Spleen (tissue), 11 donors: ENCODE measurements around the gene SLC1A3. TPM values are rescaled to one million over a fixed set of nuclear protein-coding genes. Genes with fewer than 3 reads are reported as not detected.

Source experiments
- DNase-seq: peaks from one replicate; pipeline ENCODE4 v3.0.0-alpha.2; 2020
- H3K27ac ChIP-seq, 8 donors: fragments of 200-600 bp; sonication (generic) in 7 of 8; 1 replicate in 4 of 8; 2 replicates in 4 of 8; pipeline versions ENCODE4 v1.5.0 to v1.8.0; 2016 to 2021; ENCODE audit warnings: inconsistent platforms in 4 of 8, mild to moderate bottlenecking in 4 of 8, moderate library complexity in 1 of 8
- H3K27me3 ChIP-seq, 7 donors: fragments of 200-600 bp; sonication (generic) in 6 of 7; replicated peaks in 1 of 7; 1 replicate in 4 of 7; 2 replicates in 3 of 7; pipeline versions ENCODE4 v1.5.0 to v1.8.0; 2016 to 2021; ENCODE audit warnings: inconsistent platforms in 3 of 7, mild to moderate bottlenecking in 1 of 7
- H3K36me3 ChIP-seq, 6 donors: fragments of 200-600 bp; sonication (generic) in 5 of 6; 1 replicate in 4 of 6; 2 replicates in 2 of 6; pipeline versions ENCODE4 v1.5.0 to v1.8.0; 2016 to 2021; ENCODE audit warnings: inconsistent platforms in 2 of 6
- H3K4me1 ChIP-seq, 6 donors: fragments of 200-600 bp; sonication (generic) in 5 of 6; 1 replicate in 3 of 6; 2 replicates in 3 of 6; pipeline versions ENCODE4 v1.5.0 to v1.8.0; 2016 to 2021; ENCODE audit warnings: inconsistent platforms in 3 of 6
- H3K4me3 ChIP-seq, 8 donors: fragments of 200-600 bp; sonication (generic) in 7 of 8; 1 replicate in 4 of 8; 2 replicates in 4 of 8; pipeline versions ENCODE4 v1.5.0 to v1.8.0; 2016 to 2021; ENCODE audit warnings: inconsistent platforms in 4 of 8, mild to moderate bottlenecking in 4 of 8, moderate library complexity in 2 of 8
- H3K9me3 ChIP-seq, 8 donors: fragments of 200-600 bp; sonication (generic) in 7 of 8; 1 replicate in 4 of 8; 2 replicates in 4 of 8; pipeline versions ENCODE4 v1.5.0 to v1.8.0; 2016 to 2021; ENCODE audit warnings: inconsistent platforms in 4 of 8
- CTCF ChIP-seq, 11 experiments: fragments of 200-600 bp in 7 of 11; fragments of 450-650 bp in 4 of 11; sonication (generic) in 4 of 11; IDR thresholded peaks in 8 of 11; conservative IDR thresholded peaks in 3 of 11; 1 replicate in 7 of 11; 2 replicates in 4 of 11; pipeline versions ENCODE4 v1.4.0 to v1.8.0; 2016 to 2021; ENCODE audit warnings: antibody characterized with exemption in 11 of 11, inconsistent platforms in 4 of 11, mild to moderate bottlenecking in 1 of 11
- POLR2A ChIP-seq, 3 donors: fragments of 450-650 bp; IDR thresholded peaks; one replicate each; pipeline ENCODE4 v1.5.1; 2017; ENCODE audit warnings: antibody characterized with exemption in 3 of 3, mild to moderate bottlenecking in 1 of 3
- POLR2AphosphoS5 ChIP-seq, 3 donors: sonication (generic); formaldehyde crosslinking; IDR thresholded peaks; one replicate each; pipeline ENCODE4 v1.5.1; 2017; ENCODE audit warnings: antibody characterized with exemption in 3 of 3
- WGBS, 5 donors: extraction: QIAGEN DNeasy Blood & Tissue Kit in 3 of 5; methylation state at CpG; one replicate each; pipeline versions ENCODE4 v1.1.5 to v1.1.7; 2013 to 2018; 5-methylcytosine and 5-hydroxymethylcytosine counted together
- intact Hi-C: fragments of 100-400 bp; cut with DNase I; formaldehyde crosslinking; loops from one replicate; pipeline ENCODE4 v1.15.0; 2023; ENCODE audit warnings: low total_unique reads
- polyA plus RNA-seq, 3 donors: library from polyadenylated mRNA; stranded (reverse); fragments of 200-250 nt; gene quantifications; one replicate each; pipeline ENCODE4 v1.2.1, GENCODE V29; 2013
- total RNA-seq, 7 donors: library from RNA; depleted of rRNA in 3 of 7; stranded (reverse); fragments of >200 nt in 3 of 7; fragmentation: NEBNext Ultra II Directional in 4 of 7; extraction: Animal tissue kit (Norgen Biotek cat#: 25700) in 4 of 7; gene quantifications; one replicate each; pipeline versions ENCODE4 v1.1.0 to v1.2.1, GENCODE V29; 2016 to 2021
- donor health status: healthy with polysubstance abuse.
- donor health status: DM: no; HTN: no; CAD: no; lungs with moderate emphysema.
- donor health status: DM: no; HTN: no; CAD: no.
- donor health status: Bipolar disorder and iron deficiency.
- donor health status: healthy.
- donor health status: DM: no; HTN: no; CAD: no.
- donor health status: DM: yes; HTN: yes; CAD: no.

SLC1A3 gene
- total and polyA plus RNA-seq, 10 donors: 1.5 to 54.7 (median 25.2) TPM

GRCh38 chr5:36606036-36606427 lies 374 bp upstream of the SLC1A3 start:
- intact Hi-C loops: no loop called here
- no peak for DNase-seq
- no peaks in the 10 kb centered on the region for H3K9me3 ChIP-seq
- peak overlapping the region in 5 of 8 donors; percentile 16 to 74 (median 63) for H3K27ac ChIP-seq
- 5 to 9% (median 8%) methylated on average over 11 of the region's 11 CpGs for WGBS, 5 donors
- peaks cover 0 to 33% (median 15%) of the 10 kb centered on the region in 6 donors for H3K4me1 ChIP-seq
- H3K4me3 ChIP-seq: peak overlapping the region; percentile 16 to 70 (median 38)
- H3K27me3 ChIP-seq: peaks cover 0 to 88% (median 34%) of the 10 kb centered on the region in 7 donors
- TF ChIP-seq POLR2A (IDR thresholded peaks at IDR 0.05): no peak
- TF ChIP-seq CTCF (IDR thresholded peaks at IDR 0.05 in 8 of 11, conservative IDR thresholded peaks at IDR 0.05 in 3 of 11): no peak
- H3K36me3 ChIP-seq: no peaks in the 10 kb centered on the region

DNA sequence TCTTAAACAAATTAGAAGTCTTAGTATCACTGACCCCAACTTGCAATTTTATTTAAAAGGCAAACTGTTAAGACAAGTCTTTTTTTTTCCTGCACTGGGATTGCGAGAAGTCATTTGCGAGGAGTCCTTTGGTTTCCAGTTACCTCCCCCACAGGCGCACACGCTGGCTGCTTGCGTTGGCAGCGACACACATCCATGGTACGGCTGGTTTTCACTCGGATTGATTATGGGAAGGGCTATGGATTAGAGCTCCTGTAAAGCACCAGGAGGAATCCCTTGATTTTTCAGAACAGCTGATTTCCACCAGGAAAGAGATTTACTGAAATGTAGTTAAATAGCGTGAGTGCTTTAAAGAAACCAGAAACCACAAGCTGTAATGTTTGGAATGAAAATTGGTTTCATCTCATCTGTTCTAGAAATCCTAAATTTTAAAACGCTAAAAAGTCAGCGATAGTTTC lies 737 bp downstream of the SLC1A3 start:
- peaks cover 0 to 33% (median 15%) of the 10 kb centered on the region in 6 donors for H3K4me1 ChIP-seq
- peaks cover 0 to 87% (median 34%) of the 10 kb centered on the region in 7 donors for H3K27me3 ChIP-seq
- no peaks in the 10 kb centered on the region for H3K9me3 ChIP-seq
- H3K4me3 ChIP-seq: peak overlapping the region; percentile 16 to 70 (median 38)
- no peaks in the 10 kb centered on the region for H3K36me3 ChIP-seq
- H3K27ac ChIP-seq: peak overlapping the region in 4 of 8 donors; percentile 16 to 74 (median 63)
- TF ChIP-seq POLR2AphosphoS5 (IDR thresholded peaks at IDR 0.05) (peak in 2 of 3 donors; percentile 27 to 34), CTCF (IDR thresholded peaks at IDR 0.05 in 8 of 11, conservative IDR thresholded peaks at IDR 0.05 in 3 of 11) (no peak), POLR2A (IDR thresholded peaks at IDR 0.05) (no peak)
- 2 to 5% (median 4%) methylated on average over 11 of the region's 11 CpGs for WGBS, 5 donors
- intact Hi-C loops: no loop called here
- no peak for DNase-seq

DNA sequence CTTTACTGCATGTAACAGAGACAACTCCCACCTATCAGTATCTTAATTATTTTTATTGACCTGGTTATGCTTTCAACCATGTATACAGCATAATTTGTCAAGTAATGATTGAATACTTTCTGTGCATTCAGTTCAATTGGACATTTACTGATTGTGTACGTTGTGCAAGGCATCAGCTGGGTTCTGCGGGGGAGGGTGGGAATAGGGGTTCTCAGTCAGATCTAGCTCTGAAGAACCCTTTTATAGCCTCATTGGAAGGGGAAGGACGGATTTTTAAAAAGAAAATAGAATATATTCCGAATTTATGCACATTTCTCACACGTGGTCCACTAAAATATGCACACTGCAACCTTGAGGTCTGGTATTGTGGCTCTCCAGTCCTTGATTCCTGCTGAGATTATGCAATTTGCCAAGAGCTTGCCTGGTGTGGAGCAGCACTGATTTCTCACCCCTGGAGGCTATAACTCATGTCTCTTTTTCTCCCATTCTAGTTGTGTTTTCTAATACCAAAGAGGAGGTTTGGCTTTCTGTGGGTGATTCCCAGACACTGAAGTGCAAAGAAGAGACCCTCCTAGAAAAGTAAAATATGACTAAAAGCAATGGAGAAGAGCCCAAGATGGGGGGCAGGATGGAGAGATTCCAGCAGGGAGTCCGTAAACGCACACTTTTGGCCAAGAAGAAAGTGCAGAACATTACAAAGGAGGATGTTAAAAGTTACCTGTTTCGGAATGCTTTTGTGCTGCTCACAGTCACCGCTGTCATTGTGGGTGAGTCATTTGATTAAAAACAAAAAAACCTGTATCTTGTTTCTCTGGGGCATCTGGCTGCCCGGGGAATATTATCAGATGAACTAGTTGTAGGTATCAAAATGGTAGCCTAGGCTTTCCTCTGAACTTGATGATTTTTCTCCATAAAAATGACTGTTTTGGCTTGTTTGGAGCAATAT lies 1.7 kb downstream of the SLC1A3 start:
- H3K4me3 ChIP-seq: peak overlapping the region in 5 of 8 donors; percentile 37 to 70 (median 39)
- H3K27me3 ChIP-seq: peaks cover 0 to 77% (median 30%) of the 10 kb centered on the region in 7 donors
- H3K27ac ChIP-seq: no peak overlapping the region
- DNase-seq: no peak
- H3K9me3 ChIP-seq: no peaks in the 10 kb centered on the region
- peaks cover 0 to 6% (median 0%) of the 10 kb centered on the region in 6 donors for H3K36me3 ChIP-seq
- H3K4me1 ChIP-seq: peaks cover 0 to 33% (median 15%) of the 10 kb centered on the region in 6 donors
- no peak for TF ChIP-seq POLR2AphosphoS5 (IDR thresholded peaks at IDR 0.05)
- intact Hi-C loops: no loop called here
- WGBS, 5 donors: 66 to 82% (median 72%) methylated on average over 10 of the region's 10 CpGs

GRCh38 chr5:36610621-36611020 lies 4.2 kb downstream of the SLC1A3 start:
- Histone ChIP-seq H3K36me3 (peaks cover 0 to 16% (median 0%) of the 10 kb centered on the region in 6 donors), H3K9me3 (no peaks in the 10 kb centered on the region), H3K4me1 (peaks cover 0 to 26% (median 14%) of the 10 kb centered on the region in 6 donors), H3K27ac (no peak overlapping the region), H3K27me3 (peaks cover 0 to 53% (median 16%) of the 10 kb centered on the region in 7 donors), H3K4me3 (no peak overlapping the region)
- DNase-seq: no peak
- 79 to 100% (median 87%) methylated on average over 1 of the region's 1 CpG for WGBS, 5 donors
- TF ChIP-seq CTCF (IDR thresholded peaks at IDR 0.05 in 8 of 11, conservative IDR thresholded peaks at IDR 0.05 in 3 of 11): no peak
- TF ChIP-seq POLR2AphosphoS5 (IDR thresholded peaks at IDR 0.05): no peak
- TF ChIP-seq POLR2A (IDR thresholded peaks at IDR 0.05): no peak
- intact Hi-C loops: no loop called here
